NCI-H82 treated with DMSO at 0.1 percent for 48 hours (cell line): ENCODE results near the gene CD2AP.
"Not testable (repeated sequence)": the region's sequence is repeated elsewhere in the genome, so short reads cannot be mapped to it uniquely, and the experiment has no call there.

Source experiments
- DNase-seq: peaks from one replicate; lab custom pipeline; 2025; ENCODE audit not compliant: unreplicated experiment; lab: John Stamatoyannopoulos, UW

CD2AP gene, protein sequence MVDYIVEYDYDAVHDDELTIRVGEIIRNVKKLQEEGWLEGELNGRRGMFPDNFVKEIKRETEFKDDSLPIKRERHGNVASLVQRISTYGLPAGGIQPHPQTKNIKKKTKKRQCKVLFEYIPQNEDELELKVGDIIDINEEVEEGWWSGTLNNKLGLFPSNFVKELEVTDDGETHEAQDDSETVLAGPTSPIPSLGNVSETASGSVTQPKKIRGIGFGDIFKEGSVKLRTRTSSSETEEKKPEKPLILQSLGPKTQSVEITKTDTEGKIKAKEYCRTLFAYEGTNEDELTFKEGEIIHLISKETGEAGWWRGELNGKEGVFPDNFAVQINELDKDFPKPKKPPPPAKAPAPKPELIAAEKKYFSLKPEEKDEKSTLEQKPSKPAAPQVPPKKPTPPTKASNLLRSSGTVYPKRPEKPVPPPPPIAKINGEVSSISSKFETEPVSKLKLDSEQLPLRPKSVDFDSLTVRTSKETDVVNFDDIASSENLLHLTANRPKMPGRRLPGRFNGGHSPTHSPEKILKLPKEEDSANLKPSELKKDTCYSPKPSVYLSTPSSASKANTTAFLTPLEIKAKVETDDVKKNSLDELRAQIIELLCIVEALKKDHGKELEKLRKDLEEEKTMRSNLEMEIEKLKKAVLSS

GRCh38 chr6:47477497-47478232, at the start of gene CD2AP:
Gene CD2AP (plus strand): TSS chr6:47477789. CDS start chr6:47478245, 456 bp downstream.
- peak; percentile 74 for DNase-seq

- DNase-seq, result no peak
Observed at GRCh38 chr6:47428288-47428687, 49.3 kb upstream of the CD2AP start.

GRCh38 chr6:47428746-47429664, 48.6 kb upstream of the CD2AP start:
- no peak for DNase-seq

DNA sequence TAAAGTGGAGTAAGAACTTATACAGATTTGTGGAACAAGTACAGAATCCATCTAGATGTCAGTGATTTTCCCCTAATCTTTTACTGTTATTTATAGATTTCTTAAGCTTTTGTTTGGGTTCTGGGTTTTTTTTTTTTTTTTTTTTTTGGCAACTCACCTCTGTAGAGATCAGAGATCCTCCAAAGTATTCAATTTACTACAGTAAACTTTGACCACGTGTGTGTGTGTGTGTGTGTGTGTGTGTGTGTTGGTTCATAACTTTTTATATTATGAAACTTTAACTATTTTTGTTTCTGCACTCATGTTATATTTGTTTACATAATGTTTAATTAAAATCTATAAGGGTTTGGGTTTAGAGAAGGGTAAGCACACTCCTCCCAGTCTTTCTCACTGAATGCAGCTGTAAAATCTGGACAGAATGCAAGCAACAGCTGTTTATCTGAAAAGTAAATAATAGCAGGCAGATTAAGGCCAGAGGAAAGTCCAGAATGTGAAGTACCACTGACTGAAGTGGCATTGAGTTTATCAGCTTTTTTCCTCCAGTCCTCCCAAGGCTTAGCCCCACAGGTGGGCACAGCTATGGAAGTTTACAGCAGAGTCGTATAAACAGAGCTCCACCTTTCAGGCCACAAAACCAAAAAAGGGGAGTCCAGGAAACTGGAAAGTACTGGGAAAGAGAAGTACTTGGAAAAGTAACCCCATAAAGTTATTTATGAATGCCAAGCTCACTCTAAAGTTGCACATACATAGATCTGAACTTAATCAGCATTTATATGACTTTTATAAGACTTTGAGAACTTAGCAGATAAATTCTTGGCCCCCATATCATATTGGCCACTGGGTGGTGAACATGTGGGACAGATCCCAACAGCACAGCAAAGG, 43.0 kb upstream of the CD2AP start:
- DNase-seq, result peak; percentile 8

DNA sequence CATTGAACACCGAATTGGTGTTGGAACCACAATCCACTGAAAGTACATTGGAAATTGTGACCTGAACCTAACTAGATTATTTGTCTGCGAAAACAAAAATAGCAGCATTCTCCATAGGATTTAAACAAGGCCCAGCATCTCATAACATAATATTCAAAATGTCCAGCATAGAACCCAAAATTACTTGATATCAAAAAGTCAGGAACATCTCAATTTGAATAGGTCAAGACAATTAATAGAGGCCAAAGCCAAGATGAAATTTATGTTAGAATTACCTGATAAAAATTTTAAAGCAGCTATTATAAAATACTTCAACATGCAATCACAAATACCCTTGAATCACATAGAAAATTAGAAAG, 42.4 kb upstream of the CD2AP start:
- DNase-seq, result no peak

- DNase-seq, result no peak
Observed at GRCh38 chr6:47437592-47437991, 40.0 kb upstream of the CD2AP start.

DNA sequence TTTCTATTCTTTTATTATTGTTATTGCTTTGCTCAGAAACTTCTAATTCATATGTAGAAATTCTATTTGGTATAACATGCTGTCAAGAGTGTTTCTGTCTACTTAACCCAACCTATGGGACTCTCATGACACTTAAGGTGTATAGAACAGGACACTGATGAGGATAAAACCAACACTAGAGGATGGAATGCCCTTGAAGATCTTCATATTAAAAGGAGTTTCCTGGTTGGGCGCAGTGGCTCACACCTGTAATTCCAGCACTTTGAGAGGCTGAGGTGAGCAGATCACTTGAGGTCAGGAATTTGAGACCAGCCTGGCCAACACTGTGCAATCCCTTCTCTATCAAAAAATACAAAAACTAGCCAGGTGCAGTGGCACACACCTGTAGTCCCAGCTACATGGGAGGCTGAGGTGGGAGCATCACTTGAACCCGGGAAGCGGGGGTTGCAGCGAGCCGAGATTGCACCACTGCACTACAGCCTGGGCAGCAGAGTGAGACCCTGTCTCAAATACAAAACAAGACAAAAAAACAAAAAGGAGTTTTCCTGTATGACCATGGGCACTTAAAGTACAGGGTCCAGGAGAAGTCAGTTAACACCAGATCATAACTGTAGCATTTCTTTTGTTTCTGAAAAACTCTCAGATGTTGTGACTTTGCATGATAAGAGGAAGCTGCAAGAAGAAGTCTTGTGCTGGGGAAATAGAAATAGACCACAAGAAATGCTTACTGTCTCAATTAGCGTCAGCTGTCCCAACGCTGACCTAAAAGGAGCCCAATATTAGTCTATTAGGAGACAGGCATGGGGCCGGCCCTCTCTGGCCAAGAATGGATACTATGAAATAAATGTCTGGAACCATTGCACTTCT, 38.9 kb upstream of the CD2AP start:
- no peak for DNase-seq

GRCh38 chr6:47439348-47439668, 38.3 kb upstream of the CD2AP start:
- no peak for DNase-seq

DNA sequence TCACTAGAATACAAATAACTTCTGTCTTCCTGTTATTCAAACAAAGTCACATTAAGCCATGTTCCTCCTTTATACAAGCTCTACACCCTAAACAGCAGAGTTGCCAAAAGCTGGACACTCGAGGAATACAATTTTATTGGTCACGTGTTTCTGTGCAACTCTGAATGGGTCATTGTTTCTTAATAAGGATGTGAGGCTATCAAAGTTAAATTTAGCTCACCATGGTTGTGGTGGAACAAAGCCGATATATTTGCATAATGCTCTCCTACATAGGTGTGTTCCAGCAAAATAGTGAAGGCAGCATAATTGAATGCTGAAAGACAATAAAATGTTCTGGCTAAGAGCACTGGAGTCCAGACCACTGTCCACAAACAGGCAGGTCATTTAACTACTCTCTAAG, 36.9 kb upstream of the CD2AP start:
- DNase-seq, result no peak

DNA sequence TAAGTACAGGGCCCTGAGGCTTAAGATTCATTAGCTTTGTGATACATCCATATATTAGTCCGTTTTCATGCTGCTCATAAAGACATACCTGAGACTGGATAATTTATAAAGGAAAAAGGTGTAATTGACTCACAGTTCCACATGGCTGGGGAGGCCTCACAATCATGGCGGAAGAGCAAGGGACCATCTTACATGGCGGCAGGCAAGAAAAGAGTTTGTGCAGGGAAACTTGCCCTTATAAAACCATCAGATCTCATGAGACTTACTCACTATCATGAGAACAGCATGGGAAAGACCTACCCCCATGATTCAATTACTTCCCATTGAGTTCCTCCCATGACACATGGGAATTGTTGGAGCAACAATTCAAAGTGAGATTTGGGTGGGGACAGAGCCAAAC, 32.6 kb upstream of the CD2AP start:
- DNase-seq, result not testable (repeated sequence)

GRCh38 chr6:47446669-47447330, 30.8 kb upstream of the CD2AP start:
- no peak for DNase-seq

DNA sequence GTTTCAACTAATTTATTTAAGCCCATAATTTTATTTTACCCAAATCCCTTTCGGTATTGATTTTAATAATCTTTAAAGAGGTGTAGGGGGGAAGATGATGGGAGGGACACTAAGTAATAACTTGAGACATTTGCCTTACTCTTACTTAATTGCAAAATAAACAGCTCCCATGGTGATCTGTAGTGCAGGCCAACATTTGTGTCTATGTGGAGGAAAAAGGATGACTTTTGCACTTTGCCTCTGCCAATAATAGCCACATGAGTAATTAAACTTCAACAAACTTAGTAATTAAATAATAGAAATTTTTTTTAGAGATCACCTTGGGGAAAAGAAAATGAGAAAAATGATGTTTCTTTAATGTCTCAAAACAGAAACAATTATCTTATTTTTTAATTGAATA, 29.9 kb upstream of the CD2AP start:
- DNase-seq, result no peak

DNA sequence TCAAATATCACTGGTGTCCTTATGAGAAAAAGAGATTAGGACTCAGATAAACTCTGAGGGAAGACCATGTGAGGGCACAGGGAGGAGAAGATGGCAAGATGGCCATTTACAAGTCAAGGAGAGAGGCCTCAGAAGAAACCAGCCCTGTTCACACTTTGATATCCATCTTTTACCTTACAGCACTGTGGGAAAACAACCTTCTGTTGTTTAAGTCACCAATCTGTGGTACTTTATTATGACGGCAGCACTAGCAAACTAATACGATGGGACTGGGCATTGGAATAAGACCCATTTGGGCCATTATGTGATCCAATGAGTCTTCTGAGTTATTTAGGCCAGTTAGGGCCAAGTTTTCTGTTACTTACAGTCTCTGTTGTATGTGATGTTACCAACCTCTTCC, 26.4 kb upstream of the CD2AP start:
- no peak for DNase-seq

DNA sequence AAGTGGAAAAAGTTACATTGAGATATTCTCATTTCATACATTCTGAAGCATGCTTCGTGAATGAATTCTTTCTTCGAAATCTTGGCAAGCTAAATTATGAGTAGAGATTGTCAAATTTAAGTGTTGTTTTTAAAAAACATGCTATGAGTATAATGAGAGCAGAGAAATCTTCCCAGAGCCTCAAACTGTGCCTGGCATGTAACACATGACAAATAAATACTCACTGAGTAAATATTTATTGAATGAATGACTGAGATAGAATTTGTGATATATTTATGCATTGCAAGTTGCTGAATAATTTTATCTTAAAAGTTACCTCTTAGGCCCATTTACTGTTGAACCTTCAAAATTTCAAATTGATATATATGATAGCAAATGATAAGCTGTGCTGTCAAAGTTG, 24.7 kb upstream of the CD2AP start:
- DNase-seq, result no peak

- no peak for DNase-seq
Observed at GRCh38 chr6:47453372-47453936, 24.1 kb upstream of the CD2AP start.

- no peak for DNase-seq
Observed at GRCh38 chr6:47454713-47455396, 22.7 kb upstream of the CD2AP start.

DNA sequence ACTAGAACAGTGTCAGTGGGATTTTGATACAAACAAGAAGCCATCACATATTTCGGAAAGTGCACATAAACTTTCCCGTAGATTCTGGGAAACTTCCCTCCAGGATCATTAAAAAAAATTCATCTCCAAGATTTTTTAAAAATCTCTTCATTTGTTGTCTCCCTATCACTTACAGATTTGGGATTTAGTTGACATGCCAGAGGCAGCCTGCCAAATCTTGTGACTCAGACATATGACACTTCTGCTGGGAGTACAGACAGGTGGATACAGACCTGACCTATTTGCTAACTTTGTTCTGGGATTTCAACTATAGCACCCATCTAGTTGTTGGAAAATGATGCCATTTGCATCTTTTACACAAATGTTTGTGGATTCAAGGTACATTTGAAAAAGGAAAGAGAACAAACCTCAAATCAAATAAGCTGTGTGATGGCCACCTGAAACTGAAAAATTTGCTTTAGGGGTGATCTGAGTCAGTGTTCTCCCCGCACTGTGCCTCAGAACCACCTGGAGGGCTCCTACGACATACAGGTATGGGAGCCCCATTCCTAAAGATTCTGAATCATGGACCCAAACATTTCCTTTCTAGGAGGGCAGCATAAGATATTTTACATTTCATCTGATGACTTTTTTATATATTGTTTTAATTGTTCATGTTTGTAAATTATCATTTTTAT, 21.9 kb upstream of the CD2AP start:
- no peak for DNase-seq
